ENCODE measurements around the gene MAPKAP1. TPM values are rescaled to one million over a fixed set of nuclear protein-coding genes. Genes with fewer than 3 reads are reported as not detected.

MAPKAP1 gene
- polyA plus RNA-seq, 1 donor (not counting 4 experiments of a cell fraction or from before 2014, with no cell fraction given): 129 TPM

DNA sequence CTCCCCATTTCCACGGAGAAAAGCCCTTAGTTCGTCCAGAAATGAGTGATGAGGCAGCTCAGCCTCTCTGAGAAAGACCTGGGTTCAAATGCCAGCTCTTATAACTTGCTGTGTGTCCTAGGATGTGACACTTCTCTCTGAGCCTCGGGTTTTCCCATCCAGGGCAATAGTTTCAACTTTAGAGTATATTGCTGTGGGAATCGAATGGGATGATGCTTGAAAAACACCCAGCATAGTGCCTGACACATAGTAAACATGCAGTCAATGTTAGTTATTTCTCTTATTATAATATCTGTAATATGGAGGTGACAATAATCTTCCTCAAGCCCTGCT lies 430 bp upstream of the MAPKAP1 start:
- no peak for FAIRE-seq
- TF ChIP-seq EZH2 (IDR thresholded peaks at IDR 0.05; ENCODE audit: low read length) (no peak), CTCF (optimal IDR thresholded peaks at IDR 0.05 in 1 of 3, IDR thresholded peaks at IDR 0.05 in 1 of 3, conservative IDR thresholded peaks at IDR 0.05 in 1 of 3; ENCODE audit: extremely low read depth in 1 of 3, insufficient read depth in 2 of 3, low read length in 3 of 3) (no peak)
- Histone ChIP-seq H3K27ac (ENCODE audit: control insufficient read depth, insufficient read depth, low read length) (peak overlapping the region; percentile 87), H3K9me3 (ENCODE audit: control insufficient read depth, low read depth, low read length) (no peaks in the 10 kb centered on the region), H3K9ac (ENCODE audit: control insufficient read depth, extremely low read depth, insufficient read depth, low read length) (peak overlapping the region; percentile 49), H3K79me2 (ENCODE audit: control insufficient read depth, insufficient read depth, low read length) (peaks cover 44% of the 10 kb centered on the region), H3K4me3 (ENCODE audit: control insufficient read depth in 2 of 3, extremely low read depth in 1 of 3, insufficient read depth in 2 of 3, low read depth in 1 of 3, low read length in 3 of 3) (peak overlapping the region; percentile 39 to 94 (median 58)), H2AFZ (ENCODE audit: control insufficient read depth, low read length) (peak overlapping the region; percentile 86), H4K20me1 (ENCODE audit: control insufficient read depth, extremely low read depth, insufficient read depth, low read length) (no peaks in the 10 kb centered on the region), H3K9me1 (ENCODE audit: control insufficient read depth, extremely low read depth, insufficient read depth, low read length) (no peaks in the 10 kb centered on the region), H3K4me1 (ENCODE audit: control insufficient read depth, extremely low read depth, insufficient read depth, low read length) (peaks cover 20% of the 10 kb centered on the region), H3K27me3 (ENCODE audit: control insufficient read depth, extremely low read depth, insufficient read depth, low read length) (no peaks in the 10 kb centered on the region), H3K36me3 (ENCODE audit: control insufficient read depth in 2 of 2, extremely low read depth in 1 of 2, insufficient read depth in 2 of 2, low read length in 2 of 2) (peaks cover 0 to 3% of the 10 kb centered on the region in 2 experiments), H3K4me2 (ENCODE audit: control insufficient read depth, extremely low read depth, insufficient read depth, low read depth, low read length) (peak overlapping the region; percentile 86)
- dilution Hi-C loops (cut with MboI; ENCODE audit: extremely low pct_ligation_motif_present, low sequenced_read_pairs): no loop called here
- no peak for DNase-seq (ENCODE audit: low read depth, low spot score)

- H3K9me1 ChIP-seq (ENCODE audit: control insufficient read depth, extremely low read depth, insufficient read depth, low read length): no peaks in the 10 kb centered on the region
- peak overlapping the region; percentile 91 to 96 (median 94) for H3K4me3 ChIP-seq (ENCODE audit: control insufficient read depth in 2 of 3, extremely low read depth in 1 of 3, insufficient read depth in 2 of 3, low read depth in 1 of 3, low read length in 3 of 3)
- H3K9me3 ChIP-seq (ENCODE audit: control insufficient read depth, low read depth, low read length): no peaks in the 10 kb centered on the region
- FAIRE-seq: no peak
- H3K79me2 ChIP-seq (ENCODE audit: control insufficient read depth, insufficient read depth, low read length): peaks cover 50% of the 10 kb centered on the region
- peak overlapping the region; percentile 94 for H3K9ac ChIP-seq (ENCODE audit: control insufficient read depth, extremely low read depth, insufficient read depth, low read length)
- H3K4me2 ChIP-seq (ENCODE audit: control insufficient read depth, extremely low read depth, insufficient read depth, low read depth, low read length): peak overlapping the region; percentile 97
- H4K20me1 ChIP-seq (ENCODE audit: control insufficient read depth, extremely low read depth, insufficient read depth, low read length): no peaks in the 10 kb centered on the region
- TF ChIP-seq EZH2 (IDR thresholded peaks at IDR 0.05; ENCODE audit: low read length) (no peak), CTCF (optimal IDR thresholded peaks at IDR 0.05 in 1 of 3, IDR thresholded peaks at IDR 0.05 in 1 of 3, conservative IDR thresholded peaks at IDR 0.05 in 1 of 3; ENCODE audit: extremely low read depth in 1 of 3, insufficient read depth in 2 of 3, low read length in 3 of 3) (no peak)
- peak overlapping the region; percentile 87 for H3K27ac ChIP-seq (ENCODE audit: control insufficient read depth, insufficient read depth, low read length)
- dilution Hi-C loops (cut with MboI; ENCODE audit: extremely low pct_ligation_motif_present, low sequenced_read_pairs): no loop called here
- no peak overlapping the region for H2AFZ ChIP-seq (ENCODE audit: control insufficient read depth, low read length)
- DNase-seq (ENCODE audit: low read depth, low spot score): no peak
- H3K27me3 ChIP-seq (ENCODE audit: control insufficient read depth, extremely low read depth, insufficient read depth, low read length): no peaks in the 10 kb centered on the region
- peaks cover 0 to 3% of the 10 kb centered on the region in 2 experiments for H3K36me3 ChIP-seq (ENCODE audit: control insufficient read depth in 2 of 2, extremely low read depth in 1 of 2, insufficient read depth in 2 of 2, low read length in 2 of 2)
- peaks cover 27% of the 10 kb centered on the region for H3K4me1 ChIP-seq (ENCODE audit: control insufficient read depth, extremely low read depth, insufficient read depth, low read length)
Measured at GRCh38 chr9:125705893-125706292, 1.1 kb downstream of the MAPKAP1 start.

All from keratinocyte (primary cell).